IPS DF 6.9 (cell line): ENCODE results near the gene BRD3.

ENCODE experiments used
- DNase-seq: peaks from one replicate; pipeline ENCODE4 v3.0.0-alpha.2; 2013; ENCODE audit warnings: low read depth, low spot score
- H3K27ac ChIP-seq: one replicate; pipeline ENCODE4 v1.5.1; 2013; ENCODE audit warnings: low read length, control low read depth
- H3K27me3 ChIP-seq: 2 replicates; pipeline ENCODE4 v1.6.1; 2013; ENCODE audit warnings: mild to moderate bottlenecking, low read length; ENCODE audit not compliant: control insufficient read depth, insufficient read depth
- H3K36me3 ChIP-seq: 2 replicates; pipeline ENCODE4 v1.6.1; 2013; ENCODE audit warnings: low read length; ENCODE audit not compliant: control insufficient read depth, insufficient read depth
- H3K4me1 ChIP-seq: 2 replicates; pipeline ENCODE4 v1.6.1; 2013; ENCODE audit warnings: low read length; ENCODE audit not compliant: control insufficient read depth, insufficient read depth
- H3K4me3 ChIP-seq: 2 replicates; pipeline ENCODE4 v1.5.1; 2013; ENCODE audit warnings: mild to moderate bottlenecking, low read length
- H3K9me3 ChIP-seq: 2 replicates; pipeline ENCODE4 v1.6.1; 2013; ENCODE audit warnings: low read length, inconsistent platforms; ENCODE audit not compliant: control insufficient read depth, insufficient read depth
- WGBS: extraction: QIAGEN DNeasy Blood & Tissue Kit; methylation state at CpG from one replicate; pipeline ENCODE4 v1.1.7; 2013; ENCODE audit warnings: mixed read lengths, missing lambda C conversion rate; ENCODE audit not compliant: insufficient read length, insufficient coverage; 5-methylcytosine and 5-hydroxymethylcytosine counted together

Gene BRD3

GRCh38 chr9:134066913-134067851 is 644 bp downstream of the BRD3 start:
- Histone ChIP-seq H3K36me3 (no peaks in the 10 kb centered on the region), H3K9me3 (no peaks in the 10 kb centered on the region), H3K4me3 (peak overlapping the region; percentile 82), H3K27ac (no peak overlapping the region), H3K27me3 (no peaks in the 10 kb centered on the region), H3K4me1 (peaks cover 3% of the 10 kb centered on the region; the same call in 1 of the 2 replicates)
- WGBS = no CpG with 5 or more reads among the region's 126 CpGs
- DNase-seq = no peak

GRCh38 chr9:134066526-134066912 is 1.3 kb downstream of the BRD3 start:
- peak overlapping the region; percentile 82 for H3K4me3 ChIP-seq
- no peak overlapping the region for H3K27ac ChIP-seq
- no peaks in the 10 kb centered on the region for H3K9me3 ChIP-seq
- H3K36me3 ChIP-seq = no peaks in the 10 kb centered on the region
- WGBS = no CpG with 5 or more reads among the region's 9 CpGs
- no peaks in the 10 kb centered on the region for H3K27me3 ChIP-seq
- DNase-seq = no peak
- peaks cover 3% of the 10 kb centered on the region; the same call in 1 of the 2 replicates for H3K4me1 ChIP-seq

GRCh38 chr9:134065612-134066419 is 2.0 kb downstream of the BRD3 start:
- Histone ChIP-seq H3K4me1 (peaks cover 3% of the 10 kb centered on the region; the same call in 1 of the 2 replicates), H3K27me3 (no peaks in the 10 kb centered on the region), H3K27ac (no peak overlapping the region), H3K4me3 (peak overlapping the region; percentile 11; the same call in 1 of the 2 replicates), H3K36me3 (no peaks in the 10 kb centered on the region), H3K9me3 (no peaks in the 10 kb centered on the region)
- no peak for DNase-seq
- no CpG with 5 or more reads among the region's 28 CpGs for WGBS

GRCh38 chr9:134064711-134065110 is 3.1 kb downstream of the BRD3 start:
- Histone ChIP-seq H3K27me3 (no peaks in the 10 kb centered on the region), H3K27ac (no peak overlapping the region), H3K9me3 (no peaks in the 10 kb centered on the region), H3K36me3 (no peaks in the 10 kb centered on the region), H3K4me1 (peaks cover 3% of the 10 kb centered on the region; the same call in 1 of the 2 replicates), H3K4me3 (no peak overlapping the region)
- DNase-seq = no peak
- no CpG with 5 or more reads among the region's 7 CpGs for WGBS

- WGBS = no CpG with 5 or more reads among the region's 29 CpGs
- H3K27ac ChIP-seq = no peak overlapping the region
- no peak overlapping the region for H3K4me3 ChIP-seq
- H3K9me3 ChIP-seq = no peaks in the 10 kb centered on the region
- DNase-seq = no peak
- H3K27me3 ChIP-seq = no peaks in the 10 kb centered on the region
- no peaks in the 10 kb centered on the region for H3K36me3 ChIP-seq
- peaks cover 3% of the 10 kb centered on the region; the same call in 1 of the 2 replicates for H3K4me1 ChIP-seq
These were observed 4.0 kb downstream of the BRD3 start for GRCh38 chr9:134063571-134064450.

- Histone ChIP-seq H3K4me3 (no peak overlapping the region), H3K9me3 (no peaks in the 10 kb centered on the region), H3K27me3 (no peaks in the 10 kb centered on the region), H3K4me1 (peaks cover 3% of the 10 kb centered on the region; the same call in 1 of the 2 replicates), H3K36me3 (no peaks in the 10 kb centered on the region), H3K27ac (no peak overlapping the region)
- DNase-seq = no peak
- WGBS = no CpG with 5 or more reads among the region's 15 CpGs
These were observed 4.7 kb downstream of the BRD3 start for GRCh38 chr9:134063088-134063570.

GRCh38 chr9:134062461-134063087 is 5.3 kb downstream of the BRD3 start:
- no peak overlapping the region for H3K4me3 ChIP-seq
- peaks cover 3% of the 10 kb centered on the region; the same call in 1 of the 2 replicates for H3K4me1 ChIP-seq
- no peak overlapping the region for H3K27ac ChIP-seq
- H3K27me3 ChIP-seq = no peaks in the 10 kb centered on the region
- WGBS = no CpG with 5 or more reads among the region's 22 CpGs
- no peaks in the 10 kb centered on the region for H3K9me3 ChIP-seq
- DNase-seq = no peak
- no peaks in the 10 kb centered on the region for H3K36me3 ChIP-seq

GRCh38 chr9:134061688-134062371 is 6.0 kb downstream of the BRD3 start:
- H3K27ac ChIP-seq = no peak overlapping the region
- H3K9me3 ChIP-seq = no peaks in the 10 kb centered on the region
- no CpG with 5 or more reads among the region's 22 CpGs for WGBS
- no peak for DNase-seq
- H3K4me3 ChIP-seq = no peak overlapping the region
- no peaks in the 10 kb centered on the region for H3K27me3 ChIP-seq
- H3K4me1 ChIP-seq = peaks cover 3% of the 10 kb centered on the region; the same call in 1 of the 2 replicates
- no peaks in the 10 kb centered on the region for H3K36me3 ChIP-seq

- H3K9me3 ChIP-seq = no peaks in the 10 kb centered on the region
- peaks cover 3% of the 10 kb centered on the region; the same call in 1 of the 2 replicates for H3K4me1 ChIP-seq
- DNase-seq = no peak
- no CpG with 5 or more reads among the region's 4 CpGs for WGBS
- no peaks in the 10 kb centered on the region for H3K36me3 ChIP-seq
- no peak overlapping the region for H3K27ac ChIP-seq
- no peaks in the 10 kb centered on the region for H3K27me3 ChIP-seq
- H3K4me3 ChIP-seq = no peak overlapping the region
These were observed 6.7 kb downstream of the BRD3 start for GRCh38 chr9:134061019-134061687.
